GM19099 (cell line): ENCODE results near the gene SGCE.

ENCODE experiments used
- POLR2A ChIP-seq: IDR thresholded peaks from 3 replicates; pipeline ENCODE4 v1.6.1; 2011; ENCODE audit warnings: low read depth; ENCODE audit not compliant: insufficient read length; ENCODE audit errors: extremely low read depth

SGCE gene

GRCh38 chr7:94666879-94667587, 11.1 kb upstream of the SGCE start:
- TF ChIP-seq POLR2A, result no peak

DNA sequence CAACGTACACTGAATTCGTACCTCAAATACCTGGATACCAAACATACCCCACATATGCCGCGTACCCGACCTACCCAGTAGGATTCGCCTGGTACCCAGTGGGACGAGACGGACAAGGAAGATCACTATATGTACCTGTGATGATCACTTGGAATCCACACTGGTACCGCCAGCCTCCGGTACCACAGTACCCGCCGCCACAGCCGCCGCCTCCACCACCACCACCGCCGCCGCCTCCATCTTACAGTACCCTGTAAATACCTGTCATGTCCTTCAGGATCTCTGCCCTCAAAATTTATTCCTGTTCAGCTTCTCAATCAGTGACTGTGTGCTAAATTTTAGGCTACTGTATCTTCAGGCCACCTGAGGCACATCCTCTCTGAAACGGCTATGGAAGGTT, 9.5 kb upstream of the SGCE start:
- no peak for TF ChIP-seq POLR2A

DNA sequence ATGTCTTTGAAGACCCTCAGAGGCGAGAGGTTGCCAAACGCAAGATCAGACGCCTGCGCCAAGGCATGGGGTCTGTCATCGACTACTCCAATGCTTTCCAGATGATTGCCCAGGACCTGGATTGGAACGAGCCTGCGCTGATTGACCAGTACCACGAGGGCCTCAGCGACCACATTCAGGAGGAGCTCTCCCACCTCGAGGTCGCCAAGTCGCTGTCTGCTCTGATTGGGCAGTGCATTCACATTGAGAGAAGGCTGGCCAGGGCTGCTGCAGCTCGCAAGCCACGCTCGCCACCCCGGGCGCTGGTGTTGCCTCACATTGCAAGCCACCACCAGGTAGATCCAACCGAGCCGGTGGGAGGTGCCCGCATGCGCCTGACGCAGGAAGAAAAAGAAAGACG, 8.1 kb upstream of the SGCE start:
- no peak for TF ChIP-seq POLR2A

DNA sequence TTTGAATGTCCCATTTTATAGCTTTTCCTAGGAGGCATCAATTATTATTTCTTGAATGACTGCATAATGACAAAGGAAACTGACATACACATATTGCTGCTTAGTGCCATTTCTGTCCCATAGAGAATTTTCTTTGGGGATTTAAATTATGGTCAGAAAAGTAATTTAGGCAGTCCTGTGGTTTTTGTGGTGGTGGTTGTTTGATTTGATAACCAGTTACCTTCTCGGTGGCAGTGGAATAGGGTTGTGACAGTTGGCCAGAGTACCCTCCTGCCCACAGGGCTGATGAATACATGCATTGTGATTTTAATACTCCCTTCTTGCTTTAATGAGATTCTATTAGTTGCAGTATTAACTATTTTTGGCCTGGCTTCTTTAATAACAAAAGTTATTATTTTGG, 6.6 kb upstream of the SGCE start:
- TF ChIP-seq POLR2A, result no peak

DNA sequence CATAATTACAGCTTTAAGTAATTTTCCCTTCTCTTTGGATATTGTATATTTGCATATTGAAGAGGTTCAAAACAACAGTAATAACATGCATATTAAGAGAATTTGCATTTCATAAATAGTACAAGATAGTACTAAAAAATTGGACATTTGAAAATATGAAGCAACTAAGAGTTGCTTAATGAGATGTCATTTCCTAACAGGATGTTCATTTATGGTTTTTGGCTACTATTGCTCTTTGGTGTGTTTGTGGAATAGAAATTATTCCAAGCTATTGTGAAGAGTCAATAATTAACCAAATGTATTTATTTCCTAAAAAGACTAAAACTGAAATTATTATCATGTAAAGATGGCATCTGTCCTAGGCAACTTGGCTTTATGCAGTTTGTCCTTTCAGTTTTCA, 4.1 kb upstream of the SGCE start:
- no peak for TF ChIP-seq POLR2A

DNA sequence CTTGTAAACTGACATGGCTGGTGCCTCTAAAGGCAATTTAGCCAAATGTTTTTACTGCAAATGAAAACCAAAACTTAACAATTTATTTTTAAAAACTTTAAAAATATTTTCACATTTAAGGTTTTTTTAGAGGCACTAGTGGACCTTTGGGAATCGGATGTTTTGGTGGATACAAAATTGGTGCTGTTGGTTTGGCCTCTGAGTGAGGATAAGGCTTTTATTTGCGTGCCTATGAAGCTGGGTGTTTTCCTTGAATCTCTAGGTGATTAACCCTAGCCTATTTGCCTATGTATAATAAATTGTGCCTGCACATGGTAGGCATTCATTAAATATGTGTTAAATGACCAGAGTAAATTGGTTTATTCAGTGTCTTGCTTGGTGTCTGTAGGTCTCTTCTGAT, 2.9 kb upstream of the SGCE start:
- no peak for TF ChIP-seq POLR2A

- no peak for TF ChIP-seq POLR2A
Measured at GRCh38 chr7:94657771-94658693, 2.1 kb upstream of the SGCE start.

DNA sequence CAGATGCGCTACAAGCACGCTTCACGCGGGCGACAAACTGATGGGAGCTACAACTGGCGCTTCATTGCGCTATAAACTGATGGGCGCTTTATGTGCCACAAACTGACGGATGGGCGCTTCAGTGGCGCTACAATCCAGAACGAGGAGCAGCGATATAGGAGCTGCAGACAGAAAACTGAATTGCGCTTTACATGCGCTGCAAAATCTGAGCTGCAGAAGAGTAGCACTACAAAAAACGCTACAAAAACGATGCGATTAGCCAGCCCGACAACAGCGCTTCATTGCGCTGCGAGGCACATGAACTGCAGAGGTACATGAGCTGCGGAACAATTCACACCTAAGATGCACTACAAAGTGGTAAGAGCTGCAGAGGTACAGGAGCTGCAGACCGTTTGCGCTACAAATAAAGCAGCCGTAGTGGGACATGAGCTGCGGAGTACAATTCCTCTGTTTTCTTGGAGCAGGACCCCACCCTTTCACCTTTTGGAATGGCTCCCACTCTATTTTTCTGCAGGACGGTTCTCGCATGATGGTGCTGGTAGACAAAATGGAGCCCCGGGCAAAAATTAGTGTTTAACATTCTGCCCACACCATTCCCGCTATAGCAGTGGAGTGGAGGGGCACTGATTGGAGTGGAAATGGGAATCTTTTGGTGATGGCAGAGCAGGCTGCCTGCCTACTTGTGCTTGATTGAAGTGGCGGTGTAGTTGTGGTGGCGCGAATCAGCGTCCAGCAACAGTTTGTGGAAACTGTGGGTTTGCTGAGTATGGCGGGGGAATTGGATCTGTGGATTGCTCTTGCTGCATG, 1.2 kb upstream of the SGCE start:
- no peak for TF ChIP-seq POLR2A

- TF ChIP-seq POLR2A, result no peak
Measured at GRCh38 chr7:94656658-94656924, 658 bp upstream of the SGCE start.

- no peak for TF ChIP-seq POLR2A
Measured at GRCh38 chr7:94655126-94655847, 646 bp downstream of the SGCE start.

- no peak for TF ChIP-seq POLR2A
Measured at GRCh38 chr7:94654783-94655125, 1.2 kb downstream of the SGCE start.

- TF ChIP-seq POLR2A, result no peak
Measured at GRCh38 chr7:94650147-94651051, 5.5 kb downstream of the SGCE start.

- TF ChIP-seq POLR2A, result no peak
Measured at GRCh38 chr7:94649450-94649849, 6.5 kb downstream of the SGCE start.

- TF ChIP-seq POLR2A, result no peak
Measured at GRCh38 chr7:94648731-94649130, 7.2 kb downstream of the SGCE start.
